ENCODE data around the gene TUT7.
"Not testable (repeated sequence)": the region's sequence is repeated elsewhere in the genome, so short reads cannot be mapped to it uniquely, and the experiment has no call there.

The TUT7 gene

DNA sequence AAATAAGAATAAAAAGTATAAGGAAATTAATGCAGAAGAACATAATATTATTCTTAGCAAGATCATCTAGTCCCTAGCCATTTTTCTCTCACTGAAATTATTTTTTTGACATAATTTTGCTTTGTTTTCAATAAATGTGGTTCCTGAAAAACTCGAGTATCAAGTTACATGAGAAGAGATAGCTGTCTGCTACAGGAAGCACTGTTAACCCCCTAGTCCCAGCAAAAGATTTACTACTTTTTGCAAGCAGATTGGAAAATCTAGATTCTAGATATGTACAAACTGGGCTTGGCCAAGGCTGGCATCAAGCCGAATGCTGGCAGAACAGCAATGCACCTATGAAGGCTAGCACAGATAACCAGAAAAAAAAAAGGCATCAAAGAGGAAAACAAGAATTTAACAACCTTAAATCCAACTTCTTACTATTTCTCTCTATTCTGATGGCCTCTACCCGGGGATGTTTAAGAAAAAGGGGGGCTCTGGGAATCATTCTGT is 49.9 kb downstream of the TUT7 start:
- TF ChIP-seq, protein P1, sequence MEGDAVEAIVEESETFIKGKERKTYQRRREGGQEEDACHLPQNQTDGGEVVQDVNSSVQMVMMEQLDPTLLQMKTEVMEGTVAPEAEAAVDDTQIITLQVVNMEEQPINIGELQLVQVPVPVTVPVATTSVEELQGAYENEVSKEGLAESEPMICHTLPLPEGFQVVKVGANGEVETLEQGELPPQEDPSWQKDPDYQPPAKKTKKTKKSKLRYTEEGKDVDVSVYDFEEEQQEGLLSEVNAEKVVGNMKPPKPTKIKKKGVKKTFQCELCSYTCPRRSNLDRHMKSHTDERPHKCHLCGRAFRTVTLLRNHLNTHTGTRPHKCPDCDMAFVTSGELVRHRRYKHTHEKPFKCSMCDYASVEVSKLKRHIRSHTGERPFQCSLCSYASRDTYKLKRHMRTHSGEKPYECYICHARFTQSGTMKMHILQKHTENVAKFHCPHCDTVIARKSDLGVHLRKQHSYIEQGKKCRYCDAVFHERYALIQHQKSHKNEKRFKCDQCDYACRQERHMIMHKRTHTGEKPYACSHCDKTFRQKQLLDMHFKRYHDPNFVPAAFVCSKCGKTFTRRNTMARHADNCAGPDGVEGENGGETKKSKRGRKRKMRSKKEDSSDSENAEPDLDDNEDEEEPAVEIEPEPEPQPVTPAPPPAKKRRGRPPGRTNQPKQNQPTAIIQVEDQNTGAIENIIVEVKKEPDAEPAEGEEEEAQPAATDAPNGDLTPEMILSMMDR (IDR thresholded peaks at IDR 0.05; ENCODE audit: insufficient read depth, low read depth, low read length, missing control alignments) = no peak
- no peak for DNase-seq (ENCODE audit: low read depth)
- no peak overlapping the region for H3K4me3 ChIP-seq (ENCODE audit: low read depth, low read length)

DNA sequence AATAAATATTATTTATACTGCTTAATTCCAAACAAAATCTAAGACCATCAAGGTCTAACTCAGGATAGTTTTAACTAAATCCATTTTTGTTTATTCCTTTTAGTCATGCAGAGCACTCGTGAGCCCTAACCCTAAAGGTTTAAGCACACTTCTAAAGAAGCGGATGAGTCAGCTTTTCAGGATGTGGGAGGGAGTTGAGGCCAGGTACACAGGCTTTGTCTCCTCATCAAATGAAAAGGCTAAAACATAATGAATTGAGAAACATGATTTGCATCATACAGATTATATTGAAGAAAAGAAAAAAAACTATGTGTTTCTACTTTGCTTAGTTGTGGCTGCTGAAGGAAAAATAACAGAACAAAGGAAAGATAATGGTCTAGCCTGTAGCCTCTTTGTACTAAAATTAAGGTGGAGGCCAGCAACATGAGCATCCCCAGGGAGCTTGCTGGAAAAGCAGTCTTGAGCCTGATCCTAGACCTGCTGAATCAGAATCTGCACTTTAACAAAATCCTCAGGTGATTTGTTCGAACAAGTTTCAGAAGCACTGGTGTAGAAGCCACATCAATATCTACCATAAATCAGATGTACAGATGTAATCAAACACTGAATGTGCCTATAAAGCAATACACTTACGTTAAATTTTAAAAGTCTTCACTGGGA is 50.8 kb downstream of the TUT7 start:
- TF ChIP-seq, protein P1 (IDR thresholded peaks at IDR 0.05; ENCODE audit: insufficient read depth, low read depth, low read length, missing control alignments) = no peak
- no peak for DNase-seq (ENCODE audit: low read depth)
- H3K4me3 ChIP-seq (ENCODE audit: low read depth, low read length) = no peak overlapping the region

DNA sequence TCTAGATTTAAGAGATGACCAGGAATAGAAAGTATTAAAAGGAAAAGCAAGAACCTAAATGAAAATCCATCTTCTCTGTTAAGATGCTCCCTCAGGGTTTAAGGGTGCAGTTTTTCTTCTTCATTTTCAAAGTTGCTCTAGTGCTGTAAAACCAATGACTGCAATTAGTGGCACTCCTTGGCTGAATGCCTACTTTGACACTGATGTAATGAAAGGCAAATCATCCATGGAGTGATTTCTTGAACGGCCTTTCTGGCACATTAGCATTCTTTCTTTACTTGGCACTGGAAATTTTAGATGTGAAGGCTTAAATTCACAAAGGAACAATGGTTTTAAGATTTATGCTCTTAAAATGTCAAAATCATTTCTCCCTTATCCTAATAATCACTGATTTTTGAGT is 52.5 kb downstream of the TUT7 start:
- H3K4me3 ChIP-seq (ENCODE audit: low read depth, low read length) = no peak overlapping the region

DNA sequence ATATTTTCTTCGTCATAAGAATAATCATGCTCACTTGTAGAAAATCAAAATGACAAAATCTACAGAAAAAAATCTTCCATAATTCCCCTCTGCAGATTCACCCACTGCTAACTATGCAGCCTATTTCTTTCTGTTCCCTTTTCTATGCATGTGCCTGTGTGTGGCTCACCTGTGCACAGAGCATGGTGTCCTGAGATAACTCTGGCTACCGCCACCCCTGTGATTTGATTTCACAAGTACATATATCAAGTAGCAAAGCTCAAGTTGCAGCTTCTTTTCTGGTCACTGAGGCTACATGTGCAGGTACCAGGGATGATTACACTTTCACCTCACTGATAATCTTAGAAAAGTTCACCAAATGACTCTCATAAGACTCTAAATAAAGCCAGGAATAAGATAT is 53.5 kb downstream of the TUT7 start:
- TF ChIP-seq, protein P1 (IDR thresholded peaks at IDR 0.05; ENCODE audit: insufficient read depth, low read depth, low read length, missing control alignments) = no peak
- no peak overlapping the region for H3K4me3 ChIP-seq (ENCODE audit: low read depth, low read length)
- DNase-seq (ENCODE audit: low read depth) = no peak

More for the DNA sequence above, 52.5 kb downstream of the TUT7 start:
- TF ChIP-seq, protein P1 (IDR thresholded peaks at IDR 0.05; ENCODE audit: insufficient read depth, low read depth, low read length, missing control alignments) = no peak
- no peak for DNase-seq (ENCODE audit: low read depth)

DNA sequence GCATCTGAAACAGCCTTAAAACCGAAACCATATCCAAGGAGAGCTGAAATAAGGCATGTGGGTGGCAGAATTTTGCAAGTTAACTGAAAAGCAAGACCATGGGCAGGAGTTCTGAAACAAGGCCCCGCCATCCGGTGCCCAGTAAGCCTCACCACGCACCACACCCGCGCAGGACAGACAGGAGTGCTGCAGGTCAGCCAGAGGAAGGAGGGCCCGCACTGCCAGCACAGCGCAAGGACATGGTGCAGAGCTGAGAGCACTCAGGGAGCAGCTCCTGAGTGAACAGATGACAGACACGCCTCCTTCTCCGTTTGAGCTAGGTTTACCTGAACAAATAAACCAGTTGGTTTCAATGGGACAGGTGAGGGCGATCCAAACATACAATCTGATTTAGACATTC is 55.3 kb downstream of the TUT7 start:
- no peak overlapping the region for H3K4me3 ChIP-seq (ENCODE audit: low read depth, low read length)
- no peak for DNase-seq (ENCODE audit: low read depth)
- TF ChIP-seq, protein P1 (IDR thresholded peaks at IDR 0.05; ENCODE audit: insufficient read depth, low read depth, low read length, missing control alignments) = no peak

DNA sequence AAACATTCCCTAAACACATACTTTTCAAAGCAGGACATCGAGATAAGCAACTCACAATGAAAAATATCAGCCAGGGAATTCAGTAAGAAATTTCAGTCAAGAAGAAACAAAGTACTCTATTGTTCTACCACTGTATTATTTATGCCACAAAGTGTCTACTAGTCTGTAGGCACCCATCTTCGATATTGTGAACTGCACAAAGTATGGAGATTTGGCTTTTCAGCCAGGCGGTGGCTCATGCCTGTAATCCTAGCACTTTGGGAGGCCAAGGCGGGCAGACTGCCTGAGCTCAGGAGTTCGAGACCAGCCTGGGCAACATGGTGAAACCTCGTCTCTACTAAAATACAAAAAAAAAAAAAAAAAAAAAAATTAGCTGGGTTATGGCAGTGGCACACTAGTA is 63.9 kb downstream of the TUT7 start:
- not testable (repeated sequence) for H3K4me3 ChIP-seq (ENCODE audit: low read depth, low read length); DNase-seq (ENCODE audit: low read depth)

DNA sequence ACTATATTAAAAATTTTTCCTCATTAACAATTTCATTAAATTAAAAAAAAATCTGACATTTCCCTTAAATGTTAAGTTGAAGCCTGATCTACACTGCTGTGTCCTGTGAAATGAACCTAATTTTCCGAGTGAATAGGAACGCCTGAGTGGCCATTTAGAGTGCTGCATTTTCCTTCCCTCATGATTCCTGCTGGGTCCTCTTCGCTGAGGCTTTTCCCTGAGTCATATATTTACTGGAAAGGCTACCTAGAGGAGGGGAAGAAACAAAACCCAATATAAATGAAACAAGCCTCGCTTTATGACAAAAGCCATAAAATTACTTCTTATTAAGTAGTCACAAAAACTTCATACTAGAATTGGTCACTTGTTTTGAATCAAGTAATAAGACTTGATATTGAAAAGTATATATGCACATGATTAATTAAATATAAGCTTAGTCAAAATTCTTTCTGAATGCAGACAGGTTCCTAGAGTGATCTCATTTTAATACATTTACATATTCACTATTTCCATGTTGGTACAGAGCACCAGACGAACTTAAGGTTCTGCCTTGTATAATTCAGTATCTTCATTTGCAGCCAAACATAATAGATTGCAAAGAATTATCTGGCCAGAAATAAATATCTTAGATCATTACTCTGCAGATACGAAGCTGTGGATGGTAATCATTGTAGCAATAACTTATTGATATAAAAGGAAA is 65.6 kb downstream of the TUT7 start:
- no peak for DNase-seq (ENCODE audit: low read depth)
- TF ChIP-seq, protein P1 (IDR thresholded peaks at IDR 0.05; ENCODE audit: insufficient read depth, low read depth, low read length, missing control alignments) = no peak
- no peak overlapping the region for H3K4me3 ChIP-seq (ENCODE audit: low read depth, low read length)

All from GM12865 (cell line).